ENCODE measurements around the gene MRPL55. TPM values are rescaled to one million over a fixed set of nuclear protein-coding genes. Genes with fewer than 3 reads are reported as not detected.
A peak's percentile ranks its signal among the peaks of the same experiment; 100 is the strongest.

The MRPL55 gene
- total and polyA plus RNA-seq, 2 of the 13 experiments (the other 11 are each of a cell fraction or from before 2014, with no cell fraction given) = 58.6 to 92.9 TPM

- TF ChIP-seq HOXA7 (CRISPR knock-in tag; IDR thresholded peaks at IDR 0.05) (no peak), SIN3B (IDR thresholded peaks at IDR 0.05; ENCODE audit: low read length) (peak; percentile 93), MTF1 (CRISPR knock-in tag; IDR thresholded peaks at IDR 0.05) (no peak), ZNF879 (CRISPR knock-in tag; IDR thresholded peaks at IDR 0.05) (0 out of 2 replicates have a peak, but pooled peaks have one; percentile 70), HDAC6 (IDR thresholded peaks at IDR 0.05; ENCODE audit: low read depth, low read length) (no peak), RFX1 (IDR thresholded peaks at IDR 0.05) (no peak), IRX3 (CRISPR knock-in tag; IDR thresholded peaks at IDR 0.05; ENCODE audit: borderline replicate concordance, low read depth) (peak; percentile 63; the same call in 1 of the 2 replicates), ZBTB21 (CRISPR knock-in tag; IDR thresholded peaks at IDR 0.05) (peak; percentile 97), ZNF281 (CRISPR knock-in tag; IDR thresholded peaks at IDR 0.05; ENCODE audit: borderline replicate concordance) (peak; percentile 55; the same call in 1 of the 2 replicates), JDP2 (CRISPR knock-in tag; IDR thresholded peaks at IDR 0.05; ENCODE audit: borderline replicate concordance) (no peak), ZFP37 (CRISPR knock-in tag; IDR thresholded peaks at IDR 0.05; ENCODE audit: borderline replicate concordance) (no peak), ZNF329 (CRISPR knock-in tag; IDR thresholded peaks at IDR 0.05; ENCODE audit: low read depth) (no peak), U2AF1 (optimal IDR thresholded peaks at IDR 0.05; ENCODE audit: low read depth, low read length) (peak; percentile 82), BCL6 (CRISPR knock-in tag; IDR thresholded peaks at IDR 0.05) (peak; percentile 58), ZNF792 (CRISPR knock-in tag; IDR thresholded peaks at IDR 0.05) (0 out of 2 replicates have a peak, but pooled peaks have one; percentile 55), PAWR (CRISPR knock-in tag; IDR thresholded peaks at IDR 0.05; ENCODE audit: borderline replicate concordance) (no peak), GMEB2 (CRISPR knock-in tag; IDR thresholded peaks at IDR 0.05; ENCODE audit: low read depth) (peak; percentile 80), HIC2 (CRISPR knock-in tag; IDR thresholded peaks at IDR 0.05; ENCODE audit: low read depth) (no peak), HMGXB4 (CRISPR knock-in tag; IDR thresholded peaks at IDR 0.05; ENCODE audit: borderline replicate concordance in 1 of 2, low read depth in 1 of 2) (peak; percentile 72 to 88)
These were observed at the start of gene MRPL55 (continued) for GRCh38 chr1:228109073-228109961.

Measured in HepG2 (cell line).